Measurements from ENCODE around the gene DIAPH2. TPM values are rescaled to one million over a fixed set of nuclear protein-coding genes. Genes with fewer than 3 reads are reported as not detected.

DIAPH2 gene
- total and polyA plus RNA-seq, 2 donors (not counting 1 experiment from before 2014, with no cell fraction given): 16.8 to 18.5 TPM

DNA sequence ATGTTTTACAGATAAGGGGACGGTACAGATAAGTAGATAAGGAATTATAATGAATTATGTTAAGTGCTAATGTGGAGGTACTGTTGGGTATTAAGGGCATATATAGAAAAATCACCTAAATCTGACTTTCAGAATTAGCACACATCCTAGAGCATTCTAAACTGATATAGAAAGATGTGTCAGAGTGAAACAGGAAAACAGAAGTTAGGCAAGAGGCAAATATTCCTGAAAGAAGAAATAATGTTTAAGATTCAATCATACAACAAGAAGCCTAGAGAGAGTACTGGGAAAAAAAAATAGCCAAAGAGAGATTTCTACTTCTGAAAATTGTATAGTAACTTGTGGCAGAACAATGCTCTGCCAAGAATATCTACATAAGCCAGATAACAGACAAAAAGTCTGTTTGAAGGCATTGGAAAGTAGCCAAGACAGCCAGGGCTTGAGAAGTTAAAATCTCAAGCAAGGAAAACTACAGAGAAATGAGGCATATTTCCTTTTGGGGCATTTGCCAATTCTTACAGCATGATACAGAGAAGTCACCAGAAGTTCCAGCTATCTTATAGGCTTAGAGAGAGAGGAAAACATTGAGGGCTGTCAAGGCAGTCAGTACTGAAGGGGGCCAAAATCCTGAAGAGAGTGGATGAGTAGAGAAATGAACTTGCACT, 845.0 kb downstream of the DIAPH2 start:
- Histone ChIP-seq H2AFZ (ENCODE audit: low read length) (no peak overlapping the region), H3K79me2 (ENCODE audit: control insufficient read depth, insufficient read depth, low read length) (no peaks in the 10 kb centered on the region), H4K20me1 (ENCODE audit: control insufficient read depth, extremely low read depth, insufficient read depth, low read length) (no peaks in the 10 kb centered on the region), H3K36me3 (ENCODE audit: control insufficient read depth, insufficient read depth, low read length) (no peaks in the 10 kb centered on the region), H3K9me3 (ENCODE audit: control insufficient read depth, insufficient read depth, low read depth, low read length) (no peaks in the 10 kb centered on the region), H3K27me3 (ENCODE audit: control insufficient read depth, insufficient read depth, low read length) (no peaks in the 10 kb centered on the region), H3K4me2 (ENCODE audit: extremely low read depth, insufficient read depth, low read length) (no peak overlapping the region), H3K4me3 (replicated peaks in 1 of 4; ENCODE audit: control extremely low read depth in 1 of 4, insufficient read depth in 1 of 4, low read depth in 3 of 4, low read length in 4 of 4) (no peak overlapping the region), H3K9ac (ENCODE audit: insufficient read depth, low read length) (no peak overlapping the region), H3K4me1 (ENCODE audit: control insufficient read depth, extremely low read depth, insufficient read depth, low read length) (no peaks in the 10 kb centered on the region), H3K27ac (ENCODE audit: insufficient read depth, low read length) (no peak overlapping the region)
- DNase-seq (ENCODE audit: low read depth in 2 of 2): peak; percentile 21 to 75
- TF ChIP-seq, protein P1, sequence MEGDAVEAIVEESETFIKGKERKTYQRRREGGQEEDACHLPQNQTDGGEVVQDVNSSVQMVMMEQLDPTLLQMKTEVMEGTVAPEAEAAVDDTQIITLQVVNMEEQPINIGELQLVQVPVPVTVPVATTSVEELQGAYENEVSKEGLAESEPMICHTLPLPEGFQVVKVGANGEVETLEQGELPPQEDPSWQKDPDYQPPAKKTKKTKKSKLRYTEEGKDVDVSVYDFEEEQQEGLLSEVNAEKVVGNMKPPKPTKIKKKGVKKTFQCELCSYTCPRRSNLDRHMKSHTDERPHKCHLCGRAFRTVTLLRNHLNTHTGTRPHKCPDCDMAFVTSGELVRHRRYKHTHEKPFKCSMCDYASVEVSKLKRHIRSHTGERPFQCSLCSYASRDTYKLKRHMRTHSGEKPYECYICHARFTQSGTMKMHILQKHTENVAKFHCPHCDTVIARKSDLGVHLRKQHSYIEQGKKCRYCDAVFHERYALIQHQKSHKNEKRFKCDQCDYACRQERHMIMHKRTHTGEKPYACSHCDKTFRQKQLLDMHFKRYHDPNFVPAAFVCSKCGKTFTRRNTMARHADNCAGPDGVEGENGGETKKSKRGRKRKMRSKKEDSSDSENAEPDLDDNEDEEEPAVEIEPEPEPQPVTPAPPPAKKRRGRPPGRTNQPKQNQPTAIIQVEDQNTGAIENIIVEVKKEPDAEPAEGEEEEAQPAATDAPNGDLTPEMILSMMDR (conservative IDR thresholded peaks at IDR 0.05 in 1 of 2, IDR thresholded peaks at IDR 0.05 in 1 of 2; ENCODE audit: low read depth in 1 of 2, low read length in 2 of 2): no peak
- TF ChIP-seq EZH2 (IDR thresholded peaks at IDR 0.05; ENCODE audit: low read length, missing control alignments): no peak

DNA sequence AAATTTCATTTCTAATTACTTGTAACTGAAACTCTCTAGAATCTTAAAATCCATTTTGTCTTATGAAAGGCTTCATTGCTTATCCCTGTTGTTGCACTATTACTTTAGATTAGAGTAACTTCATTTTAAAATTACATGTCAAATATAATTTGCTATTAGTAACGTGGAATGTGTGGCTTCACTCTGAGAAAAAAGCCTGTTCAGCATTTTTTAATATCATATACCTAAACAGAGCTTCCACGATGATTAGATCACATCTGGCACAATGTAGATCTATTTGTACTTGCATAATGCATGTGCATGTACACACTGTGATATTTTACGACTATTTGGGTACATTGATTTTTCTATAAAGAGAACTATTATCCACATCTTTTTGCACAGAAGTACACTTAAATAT, 847.2 kb downstream of the DIAPH2 start:
- Histone ChIP-seq H3K36me3 (ENCODE audit: control insufficient read depth, insufficient read depth, low read length) (no peaks in the 10 kb centered on the region), H3K4me3 (replicated peaks in 1 of 4; ENCODE audit: control extremely low read depth in 1 of 4, insufficient read depth in 1 of 4, low read depth in 3 of 4, low read length in 4 of 4) (no peak overlapping the region), H3K79me2 (ENCODE audit: control insufficient read depth, insufficient read depth, low read length) (no peaks in the 10 kb centered on the region), H3K4me1 (ENCODE audit: control insufficient read depth, extremely low read depth, insufficient read depth, low read length) (no peaks in the 10 kb centered on the region), H3K4me2 (ENCODE audit: extremely low read depth, insufficient read depth, low read length) (no peak overlapping the region), H4K20me1 (ENCODE audit: control insufficient read depth, extremely low read depth, insufficient read depth, low read length) (no peaks in the 10 kb centered on the region), H2AFZ (ENCODE audit: low read length) (no peak overlapping the region), H3K27me3 (ENCODE audit: control insufficient read depth, insufficient read depth, low read length) (no peaks in the 10 kb centered on the region), H3K9me3 (ENCODE audit: control insufficient read depth, insufficient read depth, low read depth, low read length) (no peaks in the 10 kb centered on the region), H3K27ac (ENCODE audit: insufficient read depth, low read length) (no peak overlapping the region), H3K9ac (ENCODE audit: insufficient read depth, low read length) (no peak overlapping the region)
- TF ChIP-seq, protein P1 (conservative IDR thresholded peaks at IDR 0.05 in 1 of 2, IDR thresholded peaks at IDR 0.05 in 1 of 2; ENCODE audit: low read depth in 1 of 2, low read length in 2 of 2): no peak
- no peak for TF ChIP-seq EZH2 (IDR thresholded peaks at IDR 0.05; ENCODE audit: low read length, missing control alignments)
- no peak for DNase-seq (ENCODE audit: low read depth in 2 of 2)

DNA sequence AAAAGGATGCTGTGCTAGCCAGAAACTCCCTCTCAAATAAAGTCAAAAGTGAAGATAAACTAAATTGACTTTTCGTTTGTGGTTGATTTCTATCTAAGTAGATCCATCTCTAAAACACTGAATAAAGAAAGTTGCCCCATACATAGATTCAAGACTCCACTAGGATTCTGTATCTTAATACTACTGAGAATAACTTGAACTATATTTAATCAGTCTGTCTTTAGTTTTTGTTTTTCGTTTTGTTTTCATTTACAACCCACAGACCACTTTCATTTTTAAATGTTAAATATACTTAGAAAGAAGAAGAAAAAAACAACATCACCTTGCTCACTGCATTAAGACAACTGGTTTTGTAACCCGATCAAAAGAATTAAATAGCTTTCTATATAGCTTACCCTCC, 854.1 kb downstream of the DIAPH2 start:
- Histone ChIP-seq H3K27me3 (ENCODE audit: control insufficient read depth, insufficient read depth, low read length) (no peaks in the 10 kb centered on the region), H3K9me3 (ENCODE audit: control insufficient read depth, insufficient read depth, low read depth, low read length) (no peaks in the 10 kb centered on the region), H3K9ac (ENCODE audit: insufficient read depth, low read length) (no peak overlapping the region), H4K20me1 (ENCODE audit: control insufficient read depth, extremely low read depth, insufficient read depth, low read length) (no peaks in the 10 kb centered on the region), H3K27ac (ENCODE audit: insufficient read depth, low read length) (no peak overlapping the region), H2AFZ (ENCODE audit: low read length) (no peak overlapping the region), H3K4me1 (ENCODE audit: control insufficient read depth, extremely low read depth, insufficient read depth, low read length) (no peaks in the 10 kb centered on the region), H3K4me2 (ENCODE audit: extremely low read depth, insufficient read depth, low read length) (no peak overlapping the region), H3K79me2 (ENCODE audit: control insufficient read depth, insufficient read depth, low read length) (no peaks in the 10 kb centered on the region), H3K36me3 (ENCODE audit: control insufficient read depth, insufficient read depth, low read length) (no peaks in the 10 kb centered on the region), H3K4me3 (replicated peaks in 1 of 4; ENCODE audit: control extremely low read depth in 1 of 4, insufficient read depth in 1 of 4, low read depth in 3 of 4, low read length in 4 of 4) (no peak overlapping the region)
- TF ChIP-seq EZH2 (IDR thresholded peaks at IDR 0.05; ENCODE audit: low read length, missing control alignments): no peak
- TF ChIP-seq, protein P1 (conservative IDR thresholded peaks at IDR 0.05 in 1 of 2, IDR thresholded peaks at IDR 0.05 in 1 of 2; ENCODE audit: low read depth in 1 of 2, low read length in 2 of 2): no peak
- no peak for DNase-seq (ENCODE audit: low read depth in 2 of 2)

Measured in fibroblast of lung (primary cell).